HL-60 (cell line): ENCODE results near the gene NPAS2.

ENCODE experiments used
- POLR2AphosphoS5 ChIP-seq: IDR thresholded peaks from 2 replicates; pipeline ENCODE4 v1.6.1; 2012; ENCODE audit warnings: low read depth
- SPI1 ChIP-seq: IDR thresholded peaks from 2 replicates; pipeline ENCODE4 v1.6.1; 2012; ENCODE audit warnings: low read depth, mild to moderate bottlenecking, borderline replicate concordance
- TF ChIP-seq, protein P1 (sequence below): IDR thresholded peaks from one replicate; pipeline ENCODE4 v1.5.1; 2011; ENCODE audit warnings: low read length, control low read depth, inconsistent platforms; ENCODE audit not compliant: insufficient read depth
- TF ChIP-seq, protein P2 (sequence below): IDR thresholded peaks from 2 replicates; pipeline ENCODE4 v1.6.1; 2012; ENCODE audit warnings: low read depth; ENCODE audit not compliant: insufficient replicate concordance

DNA sequence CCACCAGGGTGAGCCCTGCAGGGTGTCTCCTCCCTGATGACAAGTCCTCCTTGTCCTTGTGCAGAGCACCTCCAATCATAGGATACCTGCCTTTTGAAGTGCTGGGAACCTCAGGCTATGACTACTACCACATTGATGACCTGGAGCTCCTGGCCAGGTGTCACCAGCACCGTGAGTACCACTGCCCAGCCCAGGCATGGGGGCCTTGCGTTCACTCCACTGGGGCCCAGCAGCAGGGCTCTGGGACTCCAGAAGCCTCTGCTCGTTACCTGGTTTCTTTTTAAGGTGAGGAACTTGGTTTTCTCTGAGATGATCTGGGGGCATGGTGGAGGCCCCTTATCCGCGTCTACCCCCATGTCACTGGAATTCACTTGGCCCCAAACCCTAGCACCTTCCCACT, 145.7 kb downstream of the NPAS2 start:
- TF ChIP-seq, protein P1, sequence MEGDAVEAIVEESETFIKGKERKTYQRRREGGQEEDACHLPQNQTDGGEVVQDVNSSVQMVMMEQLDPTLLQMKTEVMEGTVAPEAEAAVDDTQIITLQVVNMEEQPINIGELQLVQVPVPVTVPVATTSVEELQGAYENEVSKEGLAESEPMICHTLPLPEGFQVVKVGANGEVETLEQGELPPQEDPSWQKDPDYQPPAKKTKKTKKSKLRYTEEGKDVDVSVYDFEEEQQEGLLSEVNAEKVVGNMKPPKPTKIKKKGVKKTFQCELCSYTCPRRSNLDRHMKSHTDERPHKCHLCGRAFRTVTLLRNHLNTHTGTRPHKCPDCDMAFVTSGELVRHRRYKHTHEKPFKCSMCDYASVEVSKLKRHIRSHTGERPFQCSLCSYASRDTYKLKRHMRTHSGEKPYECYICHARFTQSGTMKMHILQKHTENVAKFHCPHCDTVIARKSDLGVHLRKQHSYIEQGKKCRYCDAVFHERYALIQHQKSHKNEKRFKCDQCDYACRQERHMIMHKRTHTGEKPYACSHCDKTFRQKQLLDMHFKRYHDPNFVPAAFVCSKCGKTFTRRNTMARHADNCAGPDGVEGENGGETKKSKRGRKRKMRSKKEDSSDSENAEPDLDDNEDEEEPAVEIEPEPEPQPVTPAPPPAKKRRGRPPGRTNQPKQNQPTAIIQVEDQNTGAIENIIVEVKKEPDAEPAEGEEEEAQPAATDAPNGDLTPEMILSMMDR = no peak
- TF ChIP-seq, protein P2, sequence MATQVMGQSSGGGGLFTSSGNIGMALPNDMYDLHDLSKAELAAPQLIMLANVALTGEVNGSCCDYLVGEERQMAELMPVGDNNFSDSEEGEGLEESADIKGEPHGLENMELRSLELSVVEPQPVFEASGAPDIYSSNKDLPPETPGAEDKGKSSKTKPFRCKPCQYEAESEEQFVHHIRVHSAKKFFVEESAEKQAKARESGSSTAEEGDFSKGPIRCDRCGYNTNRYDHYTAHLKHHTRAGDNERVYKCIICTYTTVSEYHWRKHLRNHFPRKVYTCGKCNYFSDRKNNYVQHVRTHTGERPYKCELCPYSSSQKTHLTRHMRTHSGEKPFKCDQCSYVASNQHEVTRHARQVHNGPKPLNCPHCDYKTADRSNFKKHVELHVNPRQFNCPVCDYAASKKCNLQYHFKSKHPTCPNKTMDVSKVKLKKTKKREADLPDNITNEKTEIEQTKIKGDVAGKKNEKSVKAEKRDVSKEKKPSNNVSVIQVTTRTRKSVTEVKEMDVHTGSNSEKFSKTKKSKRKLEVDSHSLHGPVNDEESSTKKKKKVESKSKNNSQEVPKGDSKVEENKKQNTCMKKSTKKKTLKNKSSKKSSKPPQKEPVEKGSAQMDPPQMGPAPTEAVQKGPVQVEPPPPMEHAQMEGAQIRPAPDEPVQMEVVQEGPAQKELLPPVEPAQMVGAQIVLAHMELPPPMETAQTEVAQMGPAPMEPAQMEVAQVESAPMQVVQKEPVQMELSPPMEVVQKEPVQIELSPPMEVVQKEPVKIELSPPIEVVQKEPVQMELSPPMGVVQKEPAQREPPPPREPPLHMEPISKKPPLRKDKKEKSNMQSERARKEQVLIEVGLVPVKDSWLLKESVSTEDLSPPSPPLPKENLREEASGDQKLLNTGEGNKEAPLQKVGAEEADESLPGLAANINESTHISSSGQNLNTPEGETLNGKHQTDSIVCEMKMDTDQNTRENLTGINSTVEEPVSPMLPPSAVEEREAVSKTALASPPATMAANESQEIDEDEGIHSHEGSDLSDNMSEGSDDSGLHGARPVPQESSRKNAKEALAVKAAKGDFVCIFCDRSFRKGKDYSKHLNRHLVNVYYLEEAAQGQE = no peak
- TF ChIP-seq POLR2AphosphoS5 (no peak), SPI1 (no peak)
